GM12875 (cell line): ENCODE data around the gene UBE2F.

Experiments used
- H3K4me3 ChIP-seq: one replicate; pipeline ENCODE4 v1.5.1; 2011; ENCODE audit warnings: low read depth, low read length, control low read depth
- CTCF ChIP-seq: IDR thresholded peaks from 2 replicates; pipeline ENCODE4 v1.5.1; 2011; ENCODE audit warnings: low read depth, mild to moderate bottlenecking, control low read depth, inconsistent platforms, low read length, moderate library complexity, borderline replicate concordance; ENCODE audit not compliant: insufficient read depth

UBE2F gene

GRCh38 chr2:238025741-238026360 is 59.0 kb downstream of the UBE2F start:
- H3K4me3 ChIP-seq, result no peak overlapping the region
- TF ChIP-seq CTCF, result no peak

GRCh38 chr2:238027058-238027457 is 60.2 kb downstream of the UBE2F start:
- H3K4me3 ChIP-seq, result no peak overlapping the region
- no peak for TF ChIP-seq CTCF

- TF ChIP-seq CTCF, result no peak
- H3K4me3 ChIP-seq, result no peak overlapping the region
Measured at GRCh38 chr2:238027591-238028415, 61.0 kb downstream of the UBE2F start.

GRCh38 chr2:238029853-238030252 is 63.0 kb downstream of the UBE2F start:
- TF ChIP-seq CTCF, result no peak
- no peak overlapping the region for H3K4me3 ChIP-seq

GRCh38 chr2:238030422-238031155 is 63.8 kb downstream of the UBE2F start:
- TF ChIP-seq CTCF, result peak; percentile 8; the same call in 1 of the 2 replicates
- no peak overlapping the region for H3K4me3 ChIP-seq

- no peak overlapping the region for H3K4me3 ChIP-seq
- no peak for TF ChIP-seq CTCF
Measured at GRCh38 chr2:238031751-238032150, 64.9 kb downstream of the UBE2F start.
